ENCODE measurements around the gene PLOD2. TPM values are rescaled to one million over a fixed set of nuclear protein-coding genes. Genes with fewer than 3 reads are reported as not detected.

PLOD2 gene
- total and polyA plus RNA-seq, 2 of the 4 experiments (the other 2 are of a cell fraction) = 84.0 to 117 TPM

DNA sequence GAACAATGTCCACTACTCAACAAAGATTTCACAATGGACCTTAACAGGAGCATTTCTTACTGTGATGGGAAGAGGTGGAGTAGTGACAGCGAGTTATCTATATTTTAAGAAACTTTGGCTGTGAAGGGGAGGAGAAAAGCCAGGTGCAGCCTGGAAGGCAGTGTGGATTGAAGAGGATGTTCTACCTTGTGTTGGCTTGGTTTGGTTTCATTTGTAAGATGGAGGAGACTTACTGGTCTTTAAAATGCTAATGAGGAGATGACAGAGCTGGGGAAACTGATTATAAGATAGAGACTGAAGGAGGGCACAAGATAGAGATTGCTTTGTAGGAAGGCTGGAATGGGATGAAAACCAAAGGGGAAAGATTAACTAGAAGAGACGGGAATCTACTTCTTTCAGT, 59.4 kb downstream of the PLOD2 start:
- Histone ChIP-seq H3K9me3 (ENCODE audit: control insufficient read depth, insufficient read depth, low read length) (no peaks in the 10 kb centered on the region), H2AK5ac (ENCODE audit: low read depth, low read length) (no peak overlapping the region), H3K4ac (ENCODE audit: low read depth, low read length) (no peak overlapping the region), H3K4me1 (ENCODE audit: control insufficient read depth, insufficient read depth, low read length) (no peaks in the 10 kb centered on the region), H3K4me2 (ENCODE audit: low read depth, low read length) (0 out of 2 replicates have a peak overlapping the region, but pooled peaks have one; percentile 17), H4K20me1 (ENCODE audit: insufficient read depth, low read length) (no peaks in the 10 kb centered on the region), H2BK15ac (ENCODE audit: low read depth, low read length) (no peak overlapping the region), H4K91ac (ENCODE audit: insufficient read depth, low read depth, low read length) (no peak overlapping the region), H2BK20ac (ENCODE audit: low read depth, low read length) (no peak overlapping the region), H3K36me3 (ENCODE audit: control insufficient read depth, insufficient read depth, low read length) (peaks cover 15% of the 10 kb centered on the region), H3K27ac (ENCODE audit: insufficient read depth, low read length) (no peak overlapping the region), H3K23ac (ENCODE audit: low read depth, low read length) (no peak overlapping the region), H3K56ac (ENCODE audit: extremely low read depth, insufficient read depth, low read length) (no peak overlapping the region), H3K18ac (ENCODE audit: low read depth, low read length) (no peak overlapping the region), H3K79me1 (ENCODE audit: low read depth in 1 of 2, low read length in 2 of 2) (peaks cover 3 to 14% of the 10 kb centered on the region in 2 experiments; a peak in 3 of 4 replicates), H2BK120ac (ENCODE audit: low read depth, low read length) (no peak overlapping the region), H4K8ac (ENCODE audit: low read depth in 2 of 2, low read length in 2 of 2) (no peak overlapping the region), H3K14ac (replicated peaks; ENCODE audit: low read depth, low read length) (0 out of 2 replicates have a peak overlapping the region, but pooled peaks have one; percentile 24), H3K9ac (ENCODE audit: low read depth, low read length) (no peak overlapping the region), H4K5ac (ENCODE audit: low read depth, low read length) (no peak overlapping the region), H3K9me1 (ENCODE audit: insufficient read depth, low read length) (no peaks in the 10 kb centered on the region), H3K27me3 (ENCODE audit: control insufficient read depth, insufficient read depth, low read length) (no peaks in the 10 kb centered on the region), H2AK9ac (replicated peaks; ENCODE audit: low read depth, low read length, poor library complexity) (no peak overlapping the region), H2BK5ac (ENCODE audit: low read depth, low read length, poor library complexity, severe bottlenecking) (no peak overlapping the region), H3K4me3 (ENCODE audit: insufficient read depth, low read depth, low read length) (no peak overlapping the region), H2AFZ (replicated peaks; ENCODE audit: low read length, poor library complexity) (no peak overlapping the region)
- DNase-seq (no peak), ATAC-seq (ENCODE audit: low read depth) (no peak)
- CTCF ChIA-PET = no interaction called here
- dilution Hi-C loops (cut with HindIII; ENCODE audit: low sequenced_read_pairs, unreplicated experiment) = no loop called here
- in situ Hi-C loops (cut with MboI; ENCODE audit: low sequenced_read_pairs) = no loop called here
- intact Hi-C loops (cut with micrococcal nuclease) = no loop called here
- WGBS, 2 experiments (ENCODE audit: extremely low coverage in 2 of 2, insufficient read length in 1 of 2) = no CpG with 5 or more reads among the region's 2 CpGs
- no peak for TF ChIP-seq MXI1 (IDR thresholded peaks at IDR 0.05; ENCODE audit: borderline replicate concordance, low read depth, low read length)
- TF ChIP-seq POLR2A (IDR thresholded peaks at IDR 0.05; ENCODE audit: low read depth, low read length) = no peak
- TF ChIP-seq MAFK (IDR thresholded peaks at IDR 0.05; ENCODE audit: low read depth, low read length) = no peak
- TF ChIP-seq BHLHE40 (IDR thresholded peaks at IDR 0.05; ENCODE audit: low read depth, low read length) = no peak
- no peak for TF ChIP-seq RCOR1 (IDR thresholded peaks at IDR 0.05; ENCODE audit: insufficient replicate concordance, low read length)
- no peak for TF ChIP-seq RAD21 (IDR thresholded peaks at IDR 0.05; ENCODE audit: low read length)
- TF ChIP-seq NFE2L2 (IDR thresholded peaks at IDR 0.05; ENCODE audit: low read depth, low read length) = no peak
- TF ChIP-seq, protein P1, sequence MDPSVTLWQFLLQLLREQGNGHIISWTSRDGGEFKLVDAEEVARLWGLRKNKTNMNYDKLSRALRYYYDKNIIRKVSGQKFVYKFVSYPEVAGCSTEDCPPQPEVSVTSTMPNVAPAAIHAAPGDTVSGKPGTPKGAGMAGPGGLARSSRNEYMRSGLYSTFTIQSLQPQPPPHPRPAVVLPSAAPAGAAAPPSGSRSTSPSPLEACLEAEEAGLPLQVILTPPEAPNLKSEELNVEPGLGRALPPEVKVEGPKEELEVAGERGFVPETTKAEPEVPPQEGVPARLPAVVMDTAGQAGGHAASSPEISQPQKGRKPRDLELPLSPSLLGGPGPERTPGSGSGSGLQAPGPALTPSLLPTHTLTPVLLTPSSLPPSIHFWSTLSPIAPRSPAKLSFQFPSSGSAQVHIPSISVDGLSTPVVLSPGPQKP (IDR thresholded peaks at IDR 0.05; ENCODE audit: borderline replicate concordance, low read depth, low read length) = no peak
- TF ChIP-seq SMC3 (IDR thresholded peaks at IDR 0.05; ENCODE audit: low read depth, low read length) = no peak
- TF ChIP-seq, protein P2, sequence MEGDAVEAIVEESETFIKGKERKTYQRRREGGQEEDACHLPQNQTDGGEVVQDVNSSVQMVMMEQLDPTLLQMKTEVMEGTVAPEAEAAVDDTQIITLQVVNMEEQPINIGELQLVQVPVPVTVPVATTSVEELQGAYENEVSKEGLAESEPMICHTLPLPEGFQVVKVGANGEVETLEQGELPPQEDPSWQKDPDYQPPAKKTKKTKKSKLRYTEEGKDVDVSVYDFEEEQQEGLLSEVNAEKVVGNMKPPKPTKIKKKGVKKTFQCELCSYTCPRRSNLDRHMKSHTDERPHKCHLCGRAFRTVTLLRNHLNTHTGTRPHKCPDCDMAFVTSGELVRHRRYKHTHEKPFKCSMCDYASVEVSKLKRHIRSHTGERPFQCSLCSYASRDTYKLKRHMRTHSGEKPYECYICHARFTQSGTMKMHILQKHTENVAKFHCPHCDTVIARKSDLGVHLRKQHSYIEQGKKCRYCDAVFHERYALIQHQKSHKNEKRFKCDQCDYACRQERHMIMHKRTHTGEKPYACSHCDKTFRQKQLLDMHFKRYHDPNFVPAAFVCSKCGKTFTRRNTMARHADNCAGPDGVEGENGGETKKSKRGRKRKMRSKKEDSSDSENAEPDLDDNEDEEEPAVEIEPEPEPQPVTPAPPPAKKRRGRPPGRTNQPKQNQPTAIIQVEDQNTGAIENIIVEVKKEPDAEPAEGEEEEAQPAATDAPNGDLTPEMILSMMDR (conservative IDR thresholded peaks at IDR 0.05; ENCODE audit: low read depth, low read length) = no peak
- TSS peak; percentile 21 for BruUV-seq (replicated peaks)
- POLR2A ChIA-PET (ENCODE audit: unreplicated experiment) = no interaction called here

Data from IMR-90 (cell line).